Measurements from ENCODE around the gene MED28.
"Not testable (repeated sequence)": the region's sequence is repeated elsewhere in the genome, so short reads cannot be mapped to it uniquely, and the experiment has no call there.

MED28 gene

GRCh38 chr4:17614416-17615299 is at the start of gene MED28:
TSS of gene MED28 (plus strand) at chr4:17614641. CDS start at chr4:17614655, 14 bp downstream.
- DNase-seq (ENCODE audit: low read depth in 2 of 2), result peak; percentile 92 to 93

GRCh38 chr4:17565846-17566245 is 48.6 kb upstream of the MED28 start:
- DNase-seq (ENCODE audit: low read depth in 2 of 2), result no peak

- DNase-seq (ENCODE audit: low read depth in 2 of 2), result no peak
Measured at GRCh38 chr4:17567271-17567670, 47.2 kb upstream of the MED28 start.

GRCh38 chr4:17574206-17574605 is 40.2 kb upstream of the MED28 start:
- DNase-seq (ENCODE audit: low read depth in 2 of 2), result no peak

- DNase-seq (ENCODE audit: low read depth in 2 of 2), result not testable (repeated sequence)
Measured at GRCh38 chr4:17575177-17575576, 39.3 kb upstream of the MED28 start.

GRCh38 chr4:17576932-17577664 is 37.3 kb upstream of the MED28 start, which contains the start of gene LAP3:
TSS of gene LAP3 (plus strand) at chr4:17577198. CDS start at chr4:17577466, 268 bp downstream.
- peak; percentile 98 to 100 for DNase-seq (ENCODE audit: low read depth in 2 of 2)

- DNase-seq (ENCODE audit: low read depth in 2 of 2), result no peak
Measured at GRCh38 chr4:17577665-17578481, 36.6 kb upstream of the MED28 start.

GRCh38 chr4:17578482-17578891 is 36.0 kb upstream of the MED28 start:
- DNase-seq (ENCODE audit: low read depth in 2 of 2), result no peak

GRCh38 chr4:17580969-17581368 is 33.5 kb upstream of the MED28 start:
- no peak for DNase-seq (ENCODE audit: low read depth in 2 of 2)

GRCh38 chr4:17583276-17583675 is 31.2 kb upstream of the MED28 start:
- DNase-seq (ENCODE audit: low read depth in 2 of 2), result no peak

GRCh38 chr4:17583941-17584340 is 30.5 kb upstream of the MED28 start:
- no peak for DNase-seq (ENCODE audit: low read depth in 2 of 2)

- DNase-seq (ENCODE audit: low read depth in 2 of 2), result no peak
Measured at GRCh38 chr4:17584521-17585213, 29.8 kb upstream of the MED28 start.

GRCh38 chr4:17587094-17587822 is 27.2 kb upstream of the MED28 start:
- DNase-seq (ENCODE audit: low read depth in 2 of 2), result no peak

GRCh38 chr4:17589355-17589754 is 25.1 kb upstream of the MED28 start:
- no peak for DNase-seq (ENCODE audit: low read depth in 2 of 2)

- no peak for DNase-seq (ENCODE audit: low read depth in 2 of 2)
Measured at GRCh38 chr4:17595471-17596005, 18.9 kb upstream of the MED28 start.

GRCh38 chr4:17597517-17597916 is 16.9 kb upstream of the MED28 start:
- no peak for DNase-seq (ENCODE audit: low read depth in 2 of 2)

GRCh38 chr4:17599826-17600225 is 14.6 kb upstream of the MED28 start:
- DNase-seq (ENCODE audit: low read depth in 2 of 2), result no peak

- no peak for DNase-seq (ENCODE audit: low read depth in 2 of 2)
Measured at GRCh38 chr4:17605236-17605635, 9.2 kb upstream of the MED28 start.

GRCh38 chr4:17613761-17614415 is 553 bp upstream of the MED28 start:
- peak; percentile 4 to 6 for DNase-seq (ENCODE audit: low read depth in 2 of 2)

- no peak for DNase-seq (ENCODE audit: low read depth in 2 of 2)
Measured at GRCh38 chr4:17616283-17616682, 1.8 kb downstream of the MED28 start.

All from stimulated activated CD4-positive, alpha-beta T cell treated with anti-CD3 and anti-CD28 coated beads, Interleukin-1b, Interleukin-23, amount 100 ng/mL, for 4 hours (primary cell).